Right ventricle myocardium superior (tissue), 1 donor: ENCODE measurements around the gene CSNK2A3. TPM values are rescaled to one million over a fixed set of nuclear protein-coding genes. Genes with fewer than 3 reads are reported as not detected.
"Not testable (repeated sequence)": the region's sequence is repeated elsewhere in the genome, so short reads cannot be mapped to it uniquely, and the experiment has no call there.

ENCODE experiments used
- ATAC-seq: fragments of 200-7000 bp; cut with Tn5 transposase; one replicate; pipeline ENCODE4 v1.9.1; 2020; ENCODE audit warnings: mild to moderate bottlenecking; ENCODE audit not compliant: poor library complexity
- DNase-seq: peaks from one replicate; pipeline ENCODE4 v3.0.0-alpha.2; 2020
- intact Hi-C: fragments of 100-400 bp; cut with DNase I; formaldehyde crosslinking; loops from one replicate; pipeline ENCODE4 v1.11.2; 2022
- total RNA-seq: library from RNA; stranded (reverse); fragmentation: NEBNext Ultra II Directional; extraction: Animal tissue kit (Norgen Biotek cat#: 25700); gene quantifications from one replicate; pipeline ENCODE4 v1.2.1, GENCODE V29; 2021
- donor health status: DM: no; HTN: yes; CAD: no; lungs with severe emphysema.

The CSNK2A3 gene
- total RNA-seq, 1 donor from 2014 or later: 1.2 TPM

GRCh38 chr11:11381471-11382105 lies 28.5 kb upstream of the CSNK2A3 start:
- intact Hi-C loops: no loop called here
- no peak for ATAC-seq
- DNase-seq: no peak

DNA sequence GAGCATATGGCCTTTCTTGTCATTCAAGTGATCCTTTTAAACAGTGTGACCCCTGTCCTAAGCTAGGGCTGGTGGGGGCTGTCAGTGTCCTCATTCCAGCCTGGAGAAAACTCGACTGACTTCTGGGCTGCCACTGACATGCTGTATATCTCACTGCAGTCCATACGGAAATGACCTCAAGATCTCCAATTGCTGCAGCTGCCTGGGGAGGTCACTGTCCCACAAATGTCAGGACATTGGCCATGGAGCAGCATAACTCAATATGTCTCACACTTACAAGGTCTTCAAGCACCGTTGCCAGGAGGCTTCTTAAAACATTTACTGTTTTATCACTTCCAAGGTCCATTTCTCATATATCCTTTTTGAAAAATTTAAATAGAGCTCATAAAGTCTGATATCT lies 27.8 kb upstream of the CSNK2A3 start:
- intact Hi-C loops: no loop called here
- no peak for ATAC-seq
- DNase-seq: no peak

DNA sequence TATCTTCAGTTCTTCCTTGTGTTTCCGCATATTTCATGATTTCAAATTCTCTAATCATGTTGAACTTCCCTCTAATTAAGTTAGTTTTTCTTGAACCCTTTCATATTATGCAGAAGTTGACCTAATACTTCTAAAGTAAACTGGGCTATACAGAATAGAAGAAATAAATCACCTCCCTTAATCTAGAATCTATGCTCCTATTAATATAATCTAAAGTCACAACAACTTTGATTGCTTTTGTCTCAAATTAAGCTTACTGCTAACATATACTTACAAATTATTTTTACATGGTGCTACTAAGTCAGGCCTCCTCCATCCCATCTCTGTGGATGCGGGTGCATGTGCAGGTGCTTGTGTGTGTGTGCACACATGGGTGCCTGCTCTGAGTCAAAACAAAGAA lies 27.3 kb upstream of the CSNK2A3 start:
- DNase-seq (no peak), ATAC-seq (no peak)
- intact Hi-C loops: no loop called here

GRCh38 chr11:11379661-11380060 lies 26.6 kb upstream of the CSNK2A3 start:
- DNase-seq (no peak), ATAC-seq (no peak)
- intact Hi-C loops: no loop called here

DNA sequence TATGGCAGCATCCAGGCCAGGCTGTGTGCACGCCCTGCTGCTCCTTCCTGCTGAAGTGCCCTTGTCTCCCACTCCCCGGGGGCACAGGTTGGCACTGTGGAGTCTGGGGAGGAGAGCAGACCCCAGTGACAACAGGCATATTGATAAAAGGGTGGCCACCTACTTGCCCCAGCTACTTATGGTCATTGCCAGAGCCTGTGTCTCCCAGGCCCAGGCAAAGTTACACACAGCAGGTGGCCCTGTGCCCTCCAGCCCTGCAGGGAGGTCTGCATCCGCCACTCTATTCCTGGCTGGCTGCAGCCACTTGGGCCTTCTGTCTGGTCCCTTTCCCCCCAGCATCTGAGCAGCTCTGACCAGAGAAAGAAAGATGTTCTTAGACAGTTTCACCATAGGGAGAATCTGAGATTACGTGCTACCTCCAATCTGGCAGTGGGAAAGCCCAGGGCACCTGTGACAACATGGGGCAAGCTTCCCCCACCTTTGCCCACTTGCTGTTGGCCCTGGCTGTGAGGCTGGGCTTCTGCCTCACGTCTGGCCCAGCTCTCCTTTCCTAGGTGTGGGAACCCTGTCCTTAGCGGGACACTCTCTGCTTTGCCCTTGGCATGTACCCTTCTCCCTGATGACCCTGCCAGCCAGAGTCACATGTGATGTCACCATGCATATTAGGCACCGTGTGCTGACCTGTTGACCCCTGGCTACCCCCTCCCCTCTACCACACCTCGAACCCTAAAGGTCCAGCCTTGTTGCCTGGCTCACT lies 25.3 kb upstream of the CSNK2A3 start:
- intact Hi-C loops: no loop called here
- DNase-seq (no peak), ATAC-seq (no peak)

- ATAC-seq (no peak), DNase-seq (no peak)
- intact Hi-C loops: no loop called here
Measured at GRCh38 chr11:11374358-11375148, 21.5 kb upstream of the CSNK2A3 start.

DNA sequence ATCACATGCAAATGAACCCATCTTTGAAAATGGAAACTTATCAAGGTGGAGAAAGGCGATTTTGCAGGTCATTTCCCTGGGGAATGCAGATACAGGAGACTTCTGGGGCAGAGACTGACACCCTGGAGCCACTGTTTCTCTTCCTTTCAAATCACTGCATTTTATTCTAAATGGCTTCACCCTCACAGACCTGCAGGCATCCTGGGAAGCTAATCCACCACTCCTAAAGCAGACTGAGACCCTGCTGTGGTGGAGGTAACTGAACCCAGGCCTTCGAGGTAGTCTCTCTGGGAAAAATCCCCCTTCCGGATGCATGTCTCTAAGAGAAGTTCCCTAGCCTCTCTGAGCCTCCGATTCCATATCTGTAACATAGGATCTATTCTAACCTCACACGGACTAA lies 20.9 kb upstream of the CSNK2A3 start:
- DNase-seq (no peak), ATAC-seq (no peak)
- intact Hi-C loops: no loop called here

DNA sequence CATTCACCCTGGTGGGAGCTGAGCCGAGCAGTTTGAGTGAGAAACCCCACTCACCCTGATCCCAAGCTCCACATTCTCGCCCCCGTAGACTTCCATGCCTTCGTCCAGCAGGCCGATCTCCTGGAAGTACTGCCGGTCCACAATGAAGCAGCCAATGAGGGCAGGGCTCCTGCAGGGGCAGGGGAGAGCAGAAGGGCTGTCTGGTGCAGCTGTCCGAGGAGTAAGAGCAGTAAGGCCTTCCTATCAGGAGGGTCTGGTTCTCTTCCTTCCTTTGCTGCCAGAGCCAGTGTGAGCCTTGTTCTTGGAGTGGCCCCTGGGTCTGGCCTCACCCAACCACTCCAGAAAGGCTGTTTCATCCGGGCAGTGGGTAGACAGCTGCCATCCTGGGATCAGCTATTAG lies 19.4 kb upstream of the CSNK2A3 start:
- intact Hi-C loops: no loop called here
- ATAC-seq (no peak), DNase-seq (no peak)

DNA sequence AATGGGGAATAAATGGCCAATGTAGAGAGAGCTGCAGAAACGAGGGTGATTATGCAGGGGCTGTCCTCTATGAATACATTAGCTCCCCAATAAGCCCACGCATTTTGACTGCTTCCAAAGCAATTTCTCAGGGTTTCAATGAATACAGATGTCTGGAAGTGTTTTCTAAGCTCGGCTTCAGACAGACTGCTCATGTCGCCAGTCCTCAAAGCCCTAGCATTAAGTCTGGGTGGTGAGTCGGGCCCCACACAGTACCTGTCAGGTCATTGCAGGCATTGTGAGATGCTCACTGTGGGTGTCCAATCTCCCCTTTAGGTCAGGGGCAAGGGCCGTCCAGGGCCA lies 17.9 kb upstream of the CSNK2A3 start:
- DNase-seq (no peak), ATAC-seq (no peak)
- intact Hi-C loops: no loop called here

- no peak for DNase-seq
- intact Hi-C loops: no loop called here
- ATAC-seq: no peak
Measured at GRCh38 chr11:11370255-11370961, 17.4 kb upstream of the CSNK2A3 start.

DNA sequence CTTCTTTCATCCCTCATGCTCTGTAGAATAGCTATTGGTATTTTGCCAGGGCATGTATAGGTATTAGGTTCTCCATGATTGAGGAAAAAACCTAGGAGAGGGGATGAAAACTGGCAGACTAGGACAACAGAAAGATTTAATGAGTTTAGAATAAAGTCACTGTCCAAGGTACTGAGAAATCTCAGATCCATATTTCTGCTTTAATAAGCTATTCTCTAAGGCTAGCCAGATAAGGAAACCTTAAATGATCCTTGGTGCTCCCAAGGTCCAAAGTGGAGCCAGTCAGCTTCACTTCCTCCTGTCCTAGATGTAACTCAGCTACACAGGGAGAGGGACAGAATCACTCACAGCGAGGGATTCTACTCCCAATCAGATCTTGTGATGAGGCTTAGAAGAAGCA lies 13.7 kb upstream of the CSNK2A3 start:
- intact Hi-C loops: no loop called here

GRCh38 chr11:11363674-11364073 lies 10.6 kb upstream of the CSNK2A3 start:
- DNase-seq (no peak), ATAC-seq (no peak)
- intact Hi-C loops: no loop called here

More for the DNA sequence above, 13.7 kb upstream of the CSNK2A3 start:
- ATAC-seq (no peak), DNase-seq (no peak)

GRCh38 chr11:11359611-11360010 lies 6.6 kb upstream of the CSNK2A3 start:
- intact Hi-C loops: no loop called here
- DNase-seq (no peak), ATAC-seq (no peak)

DNA sequence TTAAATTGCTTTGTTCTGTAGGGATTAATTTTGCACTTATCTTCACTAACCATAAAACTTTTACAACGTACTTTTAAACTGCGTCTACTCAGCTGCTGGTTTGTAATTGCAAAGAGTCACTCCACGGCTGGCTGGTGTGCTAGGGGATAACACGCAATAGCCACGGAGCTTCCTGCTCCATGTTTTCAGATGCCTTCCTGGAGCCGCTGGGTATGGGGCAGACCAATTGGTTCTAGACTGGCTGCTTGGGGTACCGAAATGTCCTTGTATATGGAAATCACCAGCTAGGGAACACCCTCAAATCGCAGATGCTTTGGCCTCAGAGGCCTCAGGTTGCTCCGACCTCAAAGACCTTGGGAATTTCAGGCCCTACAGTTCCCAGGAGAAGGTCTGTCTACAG lies 3.8 kb upstream of the CSNK2A3 start:
- intact Hi-C loops: no loop called here
- no peak for ATAC-seq

DNA sequence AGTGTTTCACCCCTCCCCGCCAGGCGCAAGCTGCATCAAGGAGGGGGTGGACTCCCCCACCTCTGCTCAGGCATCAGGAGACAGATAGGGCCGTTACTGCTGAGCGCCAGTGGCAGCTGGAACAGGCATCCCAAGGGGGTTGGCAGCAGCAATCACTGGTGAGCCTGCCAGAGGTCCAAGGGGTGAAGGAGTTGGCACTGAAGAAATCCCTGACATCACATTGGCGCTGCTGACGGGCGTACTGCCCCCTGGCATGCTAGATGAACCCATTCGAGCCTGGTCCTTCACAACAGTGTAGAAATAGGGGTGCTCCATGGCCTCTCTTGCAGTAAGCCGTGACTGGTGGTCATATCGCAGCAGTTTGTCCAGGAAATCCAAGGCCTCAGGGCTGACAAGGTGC lies 1.2 kb downstream of the CSNK2A3 start:
- DNase-seq, intact Hi-C loops: not testable (repeated sequence)
- ATAC-seq: peak; percentile 40

More for the DNA sequence above, 3.8 kb upstream of the CSNK2A3 start:
- no peak for DNase-seq

- DNase-seq: no peak
- intact Hi-C loops: no loop called here
- ATAC-seq: no peak
Measured at GRCh38 chr11:11351042-11351586, 1.9 kb downstream of the CSNK2A3 start.

DNA sequence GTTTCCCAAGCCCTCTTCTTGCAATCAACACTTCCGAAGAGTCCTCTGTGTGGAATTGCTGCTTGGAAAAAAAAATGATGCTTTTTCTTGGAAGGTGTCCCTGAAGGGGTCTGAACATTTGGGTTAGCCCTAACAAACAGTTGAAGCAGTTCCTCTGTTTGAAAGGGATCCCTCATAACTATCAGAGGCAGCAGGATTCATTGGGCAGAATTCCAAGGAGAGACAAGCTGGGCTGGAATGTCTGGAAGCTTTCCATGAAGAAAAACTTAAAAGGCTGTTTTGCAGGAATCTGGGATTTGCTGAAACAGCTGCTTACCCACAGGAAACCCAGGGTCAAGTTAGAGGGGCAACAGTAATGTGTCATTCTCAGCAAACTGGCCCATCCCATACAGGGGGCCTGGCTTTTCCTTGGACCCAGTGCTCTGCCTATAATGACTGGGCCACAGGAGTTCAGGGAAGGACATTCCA lies 3.1 kb downstream of the CSNK2A3 start:
- ATAC-seq (peak; percentile 54), DNase-seq (no peak)
- intact Hi-C loops: no loop called here

- no peak for DNase-seq
- peak; percentile 4 for ATAC-seq
- intact Hi-C loops: no loop called here
Measured at GRCh38 chr11:11349106-11349825, 3.8 kb downstream of the CSNK2A3 start.
